Endothelial cell of umbilical vein (primary cell): ENCODE data around the gene EP300. TPM values are rescaled to one million over a fixed set of nuclear protein-coding genes. Genes with fewer than 3 reads are reported as not detected.
A peak's percentile ranks its signal among the peaks of the same experiment; 100 is the strongest.

Experiments used
- Bru-seq: library from RNA; stranded (reverse); fragments of 400-500 nt; gene quantifications from one replicate; lab custom pipeline; 2021; lab: Mats Ljungman, UMichigan
- BruChase-seq, 2 experiments: library from RNA; stranded (reverse); fragments of 400-500 nt; gene quantifications; one replicate each; lab custom pipeline; 2021; lab: Mats Ljungman, UMichigan
- BruUV-seq: library from RNA; stranded (reverse); fragments of 400-500 nt; replicated peaks from 2 replicates; lab custom pipeline; 2021; lab: Mats Ljungman, UMichigan
- CTCF ChIA-PET: fragments of 300-600, 350-600 bp; sonication (Branson Sonifier 250); formaldehyde crosslinking; loops from one replicate; lab custom pipeline; 2021; ENCODE audit warnings: antibody characterized with exemption, inconsistent platforms; lab: Charles Lee
- POLR2A ChIA-PET: fragments of 300-600, 350-600 bp; sonication (Branson Sonifier 250); formaldehyde crosslinking; loops from one replicate; lab custom pipeline; 2021; ENCODE audit warnings: antibody characterized with exemption, inconsistent platforms; lab: Charles Lee
- DNase-seq: peaks from one replicate; pipeline ENCODE4 v3.0.0-alpha.2; 2011; ENCODE audit warnings: low read depth, low spot score
- FAIRE-seq: peaks from 2 replicates; lab custom pipeline; 2011; peaks lifted over from hg19 to GRCh38; lab: Jason Lieb, UNC
- H2AFZ ChIP-seq: 2 replicates; pipeline ENCODE4 v1.6.0; 2012; ENCODE audit warnings: low read depth, low read length, control low read depth, inconsistent platforms
- H3K27ac ChIP-seq: 2 replicates; pipeline ENCODE4 v1.5.1; 2011; ENCODE audit warnings: low read depth, mild to moderate bottlenecking, control low read depth, low read length, moderate library complexity; ENCODE audit not compliant: insufficient read depth
- H3K27me3 ChIP-seq, 2 experiments: 2 replicates each; pipeline versions ENCODE4 v1.6.0 to v1.6.1; 2011; ENCODE audit warnings: low read length in 2 of 2, mixed read lengths in 1 of 2; ENCODE audit not compliant: control insufficient read depth in 2 of 2, insufficient read depth in 2 of 2
- H3K36me3 ChIP-seq, 2 experiments: 2 replicates in 1 of 2; 3 replicates in 1 of 2; pipeline ENCODE4 v1.5.1; 2011; ENCODE audit warnings: low read length in 2 of 2, mild to moderate bottlenecking in 1 of 2, moderate library complexity in 1 of 2; ENCODE audit not compliant: control insufficient read depth in 2 of 2, insufficient read depth in 2 of 2; ENCODE audit errors: extremely low read depth in 1 of 2
- H3K4me1 ChIP-seq: 3 replicates; pipeline ENCODE4 v1.5.1; 2011; ENCODE audit warnings: mild to moderate bottlenecking, low read length; ENCODE audit not compliant: control insufficient read depth, insufficient read depth; ENCODE audit errors: extremely low read depth
- H3K4me2 ChIP-seq: 2 replicates; pipeline ENCODE4 v1.6.1; 2011; ENCODE audit warnings: low read length, control low read depth, mixed read lengths; ENCODE audit not compliant: insufficient read depth
- H3K4me3 ChIP-seq, 3 experiments: fragments of 200-600 bp in 1 of 3; sonication (generic), shearing (Covaris generic) in 1 of 3; replicated peaks in 1 of 3; 2 replicates each; pipeline ENCODE4 v1.5.1; 2011 to 2016; ENCODE audit warnings: control low read depth in 3 of 3, low read length in 3 of 3, mild to moderate bottlenecking in 2 of 3, inconsistent platforms in 1 of 3, low read depth in 1 of 3, moderate library complexity in 1 of 3; ENCODE audit not compliant: insufficient read depth in 1 of 3
- H3K79me2 ChIP-seq: 2 replicates; pipeline ENCODE4 v1.6.0; 2012; ENCODE audit warnings: low read length, inconsistent platforms; ENCODE audit not compliant: control insufficient read depth, insufficient read depth
- H3K9ac ChIP-seq: replicated peaks from 2 replicates; pipeline ENCODE3; 2011; ENCODE audit warnings: low read length, control low read depth; ENCODE audit not compliant: insufficient read depth; ENCODE audit errors: extremely low read depth
- H3K9me1 ChIP-seq: replicated peaks from 3 replicates; pipeline ENCODE4 v1.6.0; 2011; ENCODE audit warnings: mild to moderate bottlenecking, low read length; ENCODE audit not compliant: control insufficient read depth, insufficient read depth; ENCODE audit errors: extremely low read depth
- H3K9me3 ChIP-seq: replicated peaks from 2 replicates; pipeline ENCODE4 v1.5.1; 2012; ENCODE audit warnings: low read length, inconsistent platforms; ENCODE audit not compliant: control insufficient read depth, insufficient read depth
- H4K20me1 ChIP-seq: replicated peaks from 2 replicates; pipeline ENCODE3; 2011; ENCODE audit warnings: mild to moderate bottlenecking, low read length; ENCODE audit not compliant: control insufficient read depth, insufficient read depth; ENCODE audit errors: extremely low read depth
- EZH2 ChIP-seq: IDR thresholded peaks from 2 replicates; pipeline ENCODE4 v1.6.1; 2012; ENCODE audit warnings: borderline replicate concordance, low read depth, mild to moderate bottlenecking, moderate library complexity, low read length, inconsistent platforms; ENCODE audit not compliant: severe bottlenecking
- FOS ChIP-seq: IDR thresholded peaks from 2 replicates; pipeline ENCODE4 v1.6.1; 2011; ENCODE audit warnings: mild to moderate bottlenecking, low read length, moderate library complexity, borderline replicate concordance; ENCODE audit not compliant: insufficient read depth
- GATA2 ChIP-seq: IDR thresholded peaks from 2 replicates; pipeline ENCODE4 v1.7.0; 2011; ENCODE audit warnings: low read depth, mild to moderate bottlenecking, moderate library complexity, mixed read lengths, low read length; ENCODE audit not compliant: insufficient read length, insufficient read depth
- JUN ChIP-seq: IDR thresholded peaks from 2 replicates; pipeline ENCODE4 v1.6.1; 2011; ENCODE audit warnings: borderline replicate concordance, low read depth; ENCODE audit not compliant: insufficient read length, insufficient read depth
- MYC ChIP-seq: IDR thresholded peaks from one replicate; pipeline ENCODE4 v1.6.1; 2011; ENCODE audit warnings: mild to moderate bottlenecking, low read depth, low read length
- POLR2A ChIP-seq: IDR thresholded peaks from 2 replicates; pipeline ENCODE4 v1.6.1; 2012; ENCODE audit warnings: low read depth, mild to moderate bottlenecking, control low read depth, low read length
- POLR2AphosphoS5 ChIP-seq: IDR thresholded peaks from 2 replicates; pipeline ENCODE4 v1.6.1; 2012; ENCODE audit warnings: low read depth, mild to moderate bottlenecking, control low read depth, low read length, moderate library complexity; ENCODE audit not compliant: insufficient read depth
- dilution Hi-C: fragments of 300-500 bp; cut with MboI; formaldehyde crosslinking; loops from one replicate; pipeline ENCODE4 v1.15.0; 2019; ENCODE audit warnings: low sequenced_read_pairs; ENCODE audit not compliant: extremely low pct_ligation_motif_present
- intact Hi-C: fragments of 100-400 bp; cut with micrococcal nuclease; formaldehyde crosslinking; loops from one replicate; pipeline ENCODE4 v1.10.0; 2022
- long read RNA-seq: library from polyadenylated mRNA; stranded (forward); transcript quantifications from one replicate; pipeline ENCODE4 v2.0.0, GENCODE V29; 2021
- polyA minus RNA-seq, 3 experiments: library from RNA; depleted of rRNA, polyadenylated mRNA; stranded (reverse); fragments of >200 nt; gene quantifications; 1 replicate in 1 of 3; 2 replicates in 2 of 3; pipeline ENCODE4 v1.2.3, GENCODE V29; 2011
- polyA plus RNA-seq, 4 experiments: library from polyadenylated mRNA; depleted of rRNA in 3 of 4; stranded (reverse) in 3 of 4; unstranded in 1 of 4; fragments of >200 nt; gene quantifications; 2 replicates each; pipeline versions ENCODE4 v1.2.1 to v1.2.3, GENCODE V29; 2011 to 2012; ENCODE audit warnings: missing spikeins in 1 of 4
- total RNA-seq: library from RNA; stranded (reverse); gene quantifications from 2 replicates; pipeline ENCODE4 v1.2.3, GENCODE V29; 2021
- TF ChIP-seq, protein P1 (sequence below): IDR thresholded peaks from 2 replicates; pipeline ENCODE4 v1.6.1; 2011; ENCODE audit not compliant: insufficient read depth, insufficient read length
- TF ChIP-seq, protein P2 (sequence below), 2 donors: IDR thresholded peaks; 1 replicate in 1 of 2; 2 replicates in 1 of 2; pipeline ENCODE4 v1.5.1; 2011; ENCODE audit warnings: low read length in 2 of 2, mild to moderate bottlenecking in 2 of 2, moderate library complexity in 2 of 2, control low read depth in 1 of 2, inconsistent platforms in 1 of 2, low read depth in 1 of 2; ENCODE audit not compliant: insufficient read depth in 1 of 2; ENCODE audit errors: extremely low read depth in 1 of 2

Gene EP300
- 63.0 and 66.7 TPM in 2 replicates for total RNA-seq
- 18.7 and 24.4 TPM in 2 replicates for polyA plus RNA-seq
- 23.3 and 23.7 TPM in 2 replicates for polyA plus RNA-seq (2011; cell fraction: cytosol; rRNA removed)
- 57.5 and 65.7 TPM in 2 replicates for polyA plus RNA-seq (2011; cell fraction: nucleus; rRNA removed)
- 31.6 and 37.3 TPM in 2 replicates for polyA plus RNA-seq (2012)
- 95.3 and 133 TPM in 2 replicates for polyA minus RNA-seq
- 18.2 TPM for polyA minus RNA-seq (2011; cell fraction: cytosol; rRNA and poly(A)+ RNA removed)
- polyA minus RNA-seq (2011; cell fraction: nucleus; rRNA and poly(A)+ RNA removed) = 80.6 and 117 TPM in 2 replicates
- Bru-seq, nascent RNA = percentile 89 among the genes with signal in this experiment
- percentile 89 among the genes with signal in this experiment for BruChase-seq, experiment 1, labeled RNA remaining after a 6-hour chase
- percentile 91 among the genes with signal in this experiment for BruChase-seq, experiment 2, labeled RNA remaining after a 2-hour chase
- long read RNA-seq, full-length matches to known transcripts = 2 of 19 reads
- long read RNA-seq, partial matches to known transcripts = 4 of 19 reads
- long read RNA-seq, other reads (novel, unspliced or antisense) = 13 of 19 reads

DNA sequence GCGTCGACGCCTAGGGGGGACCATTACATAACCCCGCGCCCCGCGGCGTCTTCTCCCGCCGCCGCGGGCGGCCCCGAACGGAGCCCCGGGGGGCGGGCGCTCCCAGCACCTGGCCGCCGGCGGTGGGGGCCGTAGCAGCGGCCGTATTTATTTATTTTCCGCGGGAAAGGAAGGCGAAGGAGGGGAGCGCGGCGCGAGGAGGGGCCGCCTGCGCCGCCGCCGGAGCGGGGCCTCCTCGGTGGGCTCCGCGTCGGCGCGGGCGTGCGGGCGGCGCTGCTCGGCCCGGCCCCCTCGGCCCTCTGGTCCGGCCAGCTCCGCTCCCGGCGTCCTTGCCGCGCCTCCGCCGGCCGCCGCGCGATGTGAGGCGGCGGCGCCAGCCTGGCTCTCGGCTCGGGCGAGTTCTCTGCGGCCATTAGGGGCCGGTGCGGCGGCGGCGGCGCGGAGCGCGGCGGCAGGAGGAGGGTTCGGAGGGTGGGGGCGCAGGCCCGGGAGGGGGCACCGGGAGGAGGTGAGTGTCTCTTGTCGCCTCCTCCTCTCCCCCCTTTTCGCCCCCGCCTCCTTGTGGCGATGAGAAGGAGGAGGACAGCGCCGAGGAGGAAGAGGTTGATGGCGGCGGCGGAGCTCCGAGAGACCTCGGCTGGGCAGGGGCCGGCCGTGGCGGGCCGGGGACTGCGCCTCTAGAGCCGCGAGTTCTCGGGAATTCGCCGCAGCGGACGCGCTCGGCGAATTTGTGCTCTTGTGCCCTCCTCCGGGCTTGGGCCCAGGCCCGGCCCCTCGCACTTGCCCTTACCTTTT is at the start of gene EP300:
Gene EP300 (plus strand): TSS at position 570 of the 795 bp plus-strand sequence. CDS start 413 bp downstream, outside the sequence.
- no peaks in the 10 kb centered on the region for H3K27me3 ChIP-seq
- H3K79me2 ChIP-seq = peaks cover 51% of the 10 kb centered on the region
- H3K9ac ChIP-seq = peak within 1 kb of the TSS; percentile 99
- TF ChIP-seq, protein P1, sequence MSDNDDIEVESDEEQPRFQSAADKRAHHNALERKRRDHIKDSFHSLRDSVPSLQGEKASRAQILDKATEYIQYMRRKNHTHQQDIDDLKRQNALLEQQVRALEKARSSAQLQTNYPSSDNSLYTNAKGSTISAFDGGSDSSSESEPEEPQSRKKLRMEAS = no peak
- TF ChIP-seq, protein P2, sequence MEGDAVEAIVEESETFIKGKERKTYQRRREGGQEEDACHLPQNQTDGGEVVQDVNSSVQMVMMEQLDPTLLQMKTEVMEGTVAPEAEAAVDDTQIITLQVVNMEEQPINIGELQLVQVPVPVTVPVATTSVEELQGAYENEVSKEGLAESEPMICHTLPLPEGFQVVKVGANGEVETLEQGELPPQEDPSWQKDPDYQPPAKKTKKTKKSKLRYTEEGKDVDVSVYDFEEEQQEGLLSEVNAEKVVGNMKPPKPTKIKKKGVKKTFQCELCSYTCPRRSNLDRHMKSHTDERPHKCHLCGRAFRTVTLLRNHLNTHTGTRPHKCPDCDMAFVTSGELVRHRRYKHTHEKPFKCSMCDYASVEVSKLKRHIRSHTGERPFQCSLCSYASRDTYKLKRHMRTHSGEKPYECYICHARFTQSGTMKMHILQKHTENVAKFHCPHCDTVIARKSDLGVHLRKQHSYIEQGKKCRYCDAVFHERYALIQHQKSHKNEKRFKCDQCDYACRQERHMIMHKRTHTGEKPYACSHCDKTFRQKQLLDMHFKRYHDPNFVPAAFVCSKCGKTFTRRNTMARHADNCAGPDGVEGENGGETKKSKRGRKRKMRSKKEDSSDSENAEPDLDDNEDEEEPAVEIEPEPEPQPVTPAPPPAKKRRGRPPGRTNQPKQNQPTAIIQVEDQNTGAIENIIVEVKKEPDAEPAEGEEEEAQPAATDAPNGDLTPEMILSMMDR (IDR thresholded peaks at IDR 0.05; ENCODE audit: extremely low read depth in 1 of 2, insufficient read depth in 1 of 2, low read depth in 1 of 2, low read length in 2 of 2) = peak in 1 of 2 donors; percentile 28
- TF ChIP-seq GATA2 = no peak
- TF ChIP-seq POLR2AphosphoS5 = peak; percentile 61
- no peak for TF ChIP-seq EZH2
- TF ChIP-seq FOS = no peak
- no peak for TF ChIP-seq MYC
- no peak for TF ChIP-seq JUN
- peak; percentile 55 for TF ChIP-seq POLR2A
- no peaks in the 10 kb centered on the region for H3K9me3 ChIP-seq
- H4K20me1 ChIP-seq = peaks cover 12% of the 10 kb centered on the region
- H3K4me2 ChIP-seq = peak within 1 kb of the TSS; percentile 99
- H3K27ac ChIP-seq = peak within 1 kb of the TSS; percentile 98
- H3K4me1 ChIP-seq = peaks cover 30% of the 10 kb centered on the region
- H2AFZ ChIP-seq = peak within 1 kb of the TSS; percentile 69
- peak within 1 kb of the TSS; percentile 99 to 100 (median 100) for H3K4me3 ChIP-seq
- CTCF ChIA-PET = interaction anchor here (1.1 to 6.8 kb wide), 2 partner anchors 18 to 170 kb away, joined by 3 to 59 read pairs; no protein-coding TSS in a partner anchor
- DNase-seq (peak; percentile 70), FAIRE-seq (no peak)
- BruUV-seq = no TSS peak
- H3K36me3 ChIP-seq = no peaks in the 10 kb centered on the region
- dilution Hi-C loops (no loop called here), intact Hi-C loops (loop anchor here (5.0 kb wide), 2 partner anchors 70 to 215 kb away; no protein-coding TSS in a partner anchor)
- peaks cover 5% of the 10 kb centered on the region for H3K9me1 ChIP-seq
- POLR2A ChIA-PET = interaction anchor here (1.1 to 1.5 kb wide), 2 partner anchors 141 to 142 kb away, joined by 3 to 8 read pairs; partner anchors contain the start of gene RBX1
